Measurements from ENCODE around the gene PPP2R2D.
"Not testable (repeated sequence)": the region's sequence is repeated elsewhere in the genome, so short reads cannot be mapped to it uniquely, and the experiment has no call there.

PPP2R2D gene

GRCh38 chr10:131909014-131909808 is 8.4 kb downstream of the PPP2R2D start:
- no peak for DNase-seq

GRCh38 chr10:131909929-131910328 is 9.1 kb downstream of the PPP2R2D start:
- no peak for DNase-seq

DNA sequence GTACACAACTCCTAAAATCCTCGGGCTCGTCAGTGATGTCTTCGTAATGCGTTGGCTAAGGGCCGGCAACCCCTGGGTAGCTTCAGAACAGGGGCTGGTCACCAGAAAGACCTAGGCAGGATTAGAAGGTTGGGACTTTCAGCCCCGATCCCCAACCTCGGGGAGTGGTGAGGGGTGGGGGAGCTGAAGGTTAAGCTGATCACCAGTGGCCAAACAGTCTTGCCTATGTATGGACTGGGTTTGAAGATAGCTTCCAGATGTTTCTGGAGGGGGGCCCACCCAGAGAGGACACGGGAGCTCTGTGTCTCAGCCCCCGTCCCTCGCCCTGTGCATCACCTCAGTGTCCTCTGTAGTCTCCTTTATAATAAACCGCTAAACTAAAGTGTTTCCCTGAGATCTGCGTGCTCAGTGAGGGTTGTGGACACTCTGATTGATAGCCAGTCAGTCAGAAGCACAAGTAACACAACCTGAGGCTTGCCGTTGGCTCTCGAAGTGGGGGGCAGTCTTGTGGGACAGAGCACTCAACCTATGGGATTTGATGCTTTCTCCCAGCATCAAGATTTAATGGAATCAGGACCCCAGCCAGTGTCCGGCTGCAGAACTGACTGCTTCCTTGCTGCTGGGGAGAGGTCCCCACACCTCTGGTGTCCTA is 10.0 kb downstream of the PPP2R2D start:
- DNase-seq = no peak

- no peak for DNase-seq
Measured at GRCh38 chr10:131911451-131911850, 10.6 kb downstream of the PPP2R2D start.

DNA sequence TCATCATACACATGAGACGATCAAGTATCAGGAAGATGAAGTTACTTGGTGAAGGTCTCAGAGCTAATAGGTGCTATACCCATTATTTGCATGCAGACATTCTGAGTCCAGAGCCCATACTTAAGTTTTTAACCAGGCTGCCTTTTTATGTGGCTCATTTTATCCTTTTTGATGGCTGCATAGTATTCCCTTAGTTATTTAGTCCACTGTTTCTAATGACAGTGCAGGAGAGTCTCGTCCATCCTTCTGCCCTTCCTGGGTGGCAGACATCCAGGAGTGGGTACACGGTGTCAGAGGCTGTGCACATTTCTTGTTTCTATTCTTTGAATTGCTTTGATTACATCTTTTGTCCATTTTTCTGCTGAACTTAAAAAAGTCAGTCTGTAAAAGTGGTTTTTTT is 11.8 kb downstream of the PPP2R2D start:
- DNase-seq = no peak

DNA sequence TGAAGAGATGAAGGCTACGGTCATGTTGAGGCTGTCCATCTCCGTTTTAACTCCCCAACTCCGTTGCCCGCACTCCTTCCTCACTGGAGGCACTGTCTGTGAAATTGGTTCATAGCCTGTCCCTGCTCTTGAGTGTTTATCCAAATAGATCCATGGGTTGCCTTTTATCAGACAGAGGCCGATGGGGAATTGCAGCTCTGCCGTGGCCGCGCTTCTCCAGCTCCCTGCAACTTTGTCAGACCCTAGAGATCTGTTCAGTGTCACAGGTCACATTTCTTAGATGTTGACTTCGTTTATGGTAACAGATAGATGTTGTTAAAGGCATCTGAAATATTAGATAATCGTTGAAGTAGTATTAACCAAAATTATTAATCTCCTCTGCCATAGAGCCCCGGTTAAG is 14.7 kb downstream of the PPP2R2D start:
- DNase-seq = no peak

DNA sequence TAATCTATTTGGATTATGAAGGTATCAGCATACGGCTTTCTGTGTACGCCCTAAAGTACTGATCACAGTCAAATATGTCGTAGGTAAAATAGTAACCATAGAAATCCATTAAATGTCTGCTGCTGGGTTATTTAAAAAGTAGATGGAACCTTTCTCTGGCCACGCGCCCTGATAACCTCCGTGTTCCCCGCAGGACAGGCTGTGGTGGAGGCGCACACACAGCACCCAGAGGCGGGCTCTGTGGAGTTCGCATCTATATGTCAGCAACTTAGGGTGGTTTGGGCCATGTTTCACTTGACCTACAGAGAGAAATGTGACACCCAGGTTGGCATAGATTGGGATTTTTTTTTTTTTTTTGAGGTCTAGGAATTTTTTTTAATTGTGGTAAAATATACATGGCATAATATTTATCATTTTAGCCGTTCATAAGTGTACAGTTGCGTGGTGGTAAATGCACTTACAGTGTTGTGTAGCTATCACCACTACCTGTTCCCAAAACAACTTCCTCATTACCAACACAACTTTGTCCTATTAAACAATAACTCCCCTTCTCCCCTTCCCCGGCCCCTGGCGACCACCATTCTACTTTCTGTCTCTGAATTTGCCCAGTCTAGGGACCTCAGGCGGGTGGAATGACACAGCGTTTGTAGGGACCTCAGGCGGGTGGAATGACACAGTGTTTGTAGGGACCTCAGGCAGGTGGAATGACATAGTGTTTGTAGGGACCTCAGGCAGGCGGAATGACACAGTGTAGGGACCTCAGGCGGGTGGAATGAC is 15.4 kb downstream of the PPP2R2D start:
- no peak for DNase-seq

DNA sequence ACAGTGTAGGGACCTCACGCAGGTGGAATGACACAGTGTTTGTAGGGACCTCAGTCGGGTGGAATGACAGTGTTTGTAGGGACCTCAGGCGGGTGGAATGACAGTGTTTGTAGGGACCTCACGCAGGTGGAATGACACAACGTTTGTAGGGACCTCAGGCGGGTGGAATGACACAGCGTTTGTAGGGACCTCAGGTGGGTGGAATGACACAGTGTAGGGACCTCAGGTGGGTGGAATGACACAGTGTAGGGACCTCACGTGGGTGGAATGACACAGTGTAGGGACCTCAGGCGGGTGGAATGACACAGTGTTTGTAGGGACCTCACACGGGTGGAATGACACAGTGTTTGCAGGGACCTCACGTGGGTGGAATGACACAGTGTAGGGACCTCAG is 16.0 kb downstream of the PPP2R2D start:
- not testable (repeated sequence) for DNase-seq

DNA sequence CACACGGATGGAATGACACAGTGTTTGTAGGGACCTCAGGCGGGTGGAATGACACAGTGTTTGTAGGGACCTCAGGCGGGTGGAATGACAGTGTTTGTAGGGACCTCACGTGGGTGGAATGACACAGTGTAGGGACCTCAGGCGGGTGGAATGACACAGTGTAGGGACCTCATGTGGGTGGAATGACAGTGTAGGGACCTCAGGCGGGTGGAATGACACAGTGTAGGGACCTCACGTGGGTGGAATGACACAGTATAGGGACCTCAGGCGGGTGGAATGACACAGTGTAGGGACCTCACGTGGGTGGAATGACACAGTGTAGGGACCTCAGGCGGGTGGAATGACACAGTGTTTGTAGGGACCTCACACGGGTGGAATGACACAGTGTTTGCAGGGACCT is 16.7 kb downstream of the PPP2R2D start:
- not testable (repeated sequence) for DNase-seq

DNA sequence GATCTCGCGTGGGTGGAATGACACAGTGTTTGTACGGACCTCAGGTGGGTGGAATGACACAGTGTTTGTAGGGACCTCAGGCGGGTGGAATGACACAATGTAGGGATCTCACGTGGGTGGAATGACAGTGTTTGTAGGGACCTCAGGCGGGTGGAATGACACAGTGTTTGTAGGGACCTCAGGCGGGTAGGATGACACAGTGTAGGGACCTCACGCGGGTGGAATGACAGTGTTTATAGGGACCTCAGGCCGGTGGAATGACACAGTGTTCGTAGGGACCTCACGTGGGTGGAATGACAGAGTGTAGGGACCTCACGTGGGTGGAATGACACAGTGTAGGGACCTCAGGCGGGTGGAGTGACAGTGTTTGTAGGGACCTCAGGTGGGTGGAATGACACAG is 18.7 kb downstream of the PPP2R2D start:
- DNase-seq = not testable (repeated sequence)

DNA sequence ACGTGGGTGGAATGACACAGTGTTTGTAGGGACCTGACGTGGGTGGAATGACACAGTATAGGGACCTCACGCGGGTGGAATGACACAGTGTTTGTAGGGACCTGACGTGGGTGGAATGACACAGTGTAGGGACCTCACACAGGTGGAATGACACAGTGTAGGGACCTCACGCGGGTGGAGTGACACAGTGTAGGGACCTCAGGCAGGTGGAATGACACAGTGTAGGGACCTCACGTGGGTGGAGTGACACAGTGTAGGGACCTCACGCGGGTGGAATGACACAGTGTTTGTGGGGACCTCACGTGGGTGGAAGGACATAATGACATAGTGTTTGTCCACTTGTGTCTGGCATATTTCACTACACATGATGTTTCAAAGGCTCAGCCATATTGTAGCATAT is 19.3 kb downstream of the PPP2R2D start:
- DNase-seq = no peak

GRCh38 chr10:131920693-131921092 is 19.9 kb downstream of the PPP2R2D start:
- DNase-seq = no peak

- DNase-seq = no peak
Measured at GRCh38 chr10:131921184-131921583, 20.4 kb downstream of the PPP2R2D start.

DNA sequence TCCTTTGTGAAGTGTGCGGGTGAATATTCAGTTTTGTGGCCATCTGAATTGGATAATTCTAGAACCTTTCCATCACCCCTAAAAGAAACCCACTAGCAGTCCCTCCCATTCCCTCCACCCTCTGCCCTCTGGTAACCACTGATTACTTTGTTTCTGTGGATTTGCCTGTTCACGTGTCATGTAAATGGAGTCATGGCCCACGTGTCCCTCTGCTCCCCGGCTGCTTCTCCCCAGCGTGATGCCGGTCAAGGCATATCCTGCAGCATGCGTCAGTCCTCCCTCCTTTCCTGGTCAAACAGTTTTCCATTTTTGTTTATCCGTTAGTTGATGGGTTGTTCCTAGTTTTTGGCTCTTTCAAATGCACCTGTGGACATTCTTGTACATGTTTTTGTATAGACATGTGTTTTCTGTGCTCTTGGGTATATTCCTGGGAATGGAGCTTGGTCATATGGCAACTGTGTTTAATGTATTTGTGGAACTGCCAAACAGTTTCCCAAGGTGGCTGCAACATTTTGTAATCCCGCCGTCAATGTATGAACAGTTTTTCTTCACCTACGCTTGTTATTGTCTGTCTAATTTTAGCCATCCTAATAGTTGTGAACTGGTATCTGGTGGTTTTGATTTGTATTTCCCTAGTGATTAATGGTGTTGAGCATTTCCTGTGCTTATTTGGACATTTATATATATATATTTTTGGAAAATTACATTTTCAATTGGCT is 22.4 kb downstream of the PPP2R2D start:
- no peak for DNase-seq

DNA sequence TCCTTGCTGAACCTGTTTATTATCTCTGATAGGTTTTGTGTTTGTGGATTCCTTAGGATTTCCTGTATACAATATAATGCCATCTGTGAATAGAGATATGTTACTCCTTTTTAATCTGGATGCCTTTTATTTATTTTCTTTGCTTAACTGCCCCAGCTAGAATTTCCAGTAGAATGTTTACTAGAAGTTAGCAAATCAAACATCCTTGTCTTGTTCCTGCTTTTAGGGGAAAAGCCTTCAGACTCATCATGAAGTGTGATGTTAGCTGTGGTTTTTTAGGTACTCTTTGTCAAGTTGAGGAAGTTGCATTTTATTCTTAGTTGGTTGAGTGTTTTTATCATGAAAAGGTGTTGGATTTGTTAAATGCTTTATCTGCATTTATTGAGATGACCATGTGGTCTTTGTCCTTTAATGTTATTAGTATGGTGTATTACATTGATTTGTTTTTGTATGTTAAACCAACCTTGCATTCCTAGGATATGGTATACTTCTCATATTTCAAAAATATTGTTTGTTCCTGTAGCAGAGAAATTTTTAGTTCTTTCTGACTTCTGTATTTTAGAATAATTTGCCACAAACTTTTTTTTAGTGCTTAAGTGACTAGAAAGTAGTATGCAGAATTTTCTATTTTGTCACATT is 24.3 kb downstream of the PPP2R2D start:
- DNase-seq = peak; percentile 40 to 55

DNA sequence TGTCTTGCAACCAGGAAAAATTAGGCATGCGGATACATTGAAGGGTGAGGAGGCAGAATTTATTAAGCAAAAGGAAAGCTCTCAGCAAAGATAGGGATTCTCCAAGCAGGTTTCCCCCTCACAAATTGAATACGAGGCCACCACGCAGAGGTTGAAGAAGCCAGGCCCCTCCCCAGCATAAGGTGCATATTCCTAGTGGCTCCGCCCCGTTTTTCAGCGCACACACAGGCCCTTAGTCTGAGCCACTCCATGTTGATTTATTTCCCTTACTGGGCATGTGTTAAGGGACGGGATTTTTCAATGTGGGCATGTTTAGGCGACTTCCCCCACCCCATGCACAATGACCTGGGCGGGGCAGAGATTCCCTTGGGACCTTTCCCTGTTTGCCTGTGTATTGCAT is 24.9 kb downstream of the PPP2R2D start:
- DNase-seq = no peak

DNA sequence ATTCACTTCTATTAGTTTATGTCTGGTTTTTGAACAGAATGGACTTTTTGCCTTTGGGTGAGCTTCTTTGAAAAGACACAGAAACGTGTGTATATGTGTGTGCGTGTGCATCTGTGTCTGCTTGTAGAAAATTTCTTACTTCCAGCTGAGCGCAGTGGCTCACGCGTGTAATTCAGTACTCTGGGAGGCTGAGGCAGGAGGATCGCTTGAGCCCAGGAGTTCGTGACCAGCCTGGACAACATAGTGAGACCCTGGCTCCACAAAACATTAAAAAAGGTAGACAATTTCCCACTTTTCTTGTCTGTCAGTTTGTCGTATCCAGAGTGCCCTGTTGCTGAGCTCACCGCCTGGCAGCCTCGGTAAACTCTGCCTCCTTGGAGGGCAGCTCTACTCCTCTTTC is 25.4 kb downstream of the PPP2R2D start:
- no peak for DNase-seq

- DNase-seq = no peak
Measured at GRCh38 chr10:131926743-131927595, 26.2 kb downstream of the PPP2R2D start.

GRCh38 chr10:131928248-131929095 is 27.7 kb downstream of the PPP2R2D start:
- no peak for DNase-seq

DNA sequence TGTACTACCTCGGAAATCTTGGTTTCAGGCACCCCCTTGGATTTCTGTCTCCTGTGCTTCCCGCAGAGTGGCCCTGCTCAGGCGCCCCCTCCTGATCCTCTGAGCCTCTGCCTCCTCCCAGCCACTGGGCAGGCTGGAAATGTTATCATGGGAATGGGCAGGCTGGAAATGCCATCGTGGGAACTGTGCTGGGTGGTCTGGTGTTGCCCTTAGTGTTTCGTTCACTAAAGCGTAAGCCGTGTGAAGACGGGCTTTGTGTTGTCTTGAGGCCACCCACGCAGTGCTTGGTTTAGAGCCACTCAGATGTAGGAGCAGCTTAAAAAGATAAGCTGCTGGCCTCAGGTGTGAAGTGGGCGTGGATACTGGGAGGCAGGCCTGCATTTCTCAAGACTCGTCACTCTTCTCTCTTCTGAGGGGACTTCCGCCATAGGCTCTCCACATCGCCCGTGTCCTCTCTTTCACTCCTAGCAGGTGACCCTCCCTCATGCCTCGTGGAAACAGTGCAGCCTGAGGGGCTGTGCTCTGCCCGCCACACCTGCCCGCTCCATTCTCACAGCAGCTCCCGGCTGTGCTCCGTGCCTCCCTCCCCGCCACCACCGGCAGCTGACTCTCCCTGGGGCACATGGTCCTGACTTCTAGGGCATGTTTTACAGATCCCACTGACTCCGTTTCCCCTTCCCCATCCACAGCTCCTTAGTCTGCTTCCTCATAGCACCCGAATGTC is 28.5 kb downstream of the PPP2R2D start:
- DNase-seq = no peak
